GM21529 (cell line): Measurements from ENCODE around the gene HTRA3.

Experiments
- ATAC-seq: cut with Tn5 transposase; IDR thresholded peaks from one replicate; pipeline ENCODE4 v1.9.1; 2021; ENCODE audit not compliant: unreplicated experiment

The HTRA3 gene

DNA sequence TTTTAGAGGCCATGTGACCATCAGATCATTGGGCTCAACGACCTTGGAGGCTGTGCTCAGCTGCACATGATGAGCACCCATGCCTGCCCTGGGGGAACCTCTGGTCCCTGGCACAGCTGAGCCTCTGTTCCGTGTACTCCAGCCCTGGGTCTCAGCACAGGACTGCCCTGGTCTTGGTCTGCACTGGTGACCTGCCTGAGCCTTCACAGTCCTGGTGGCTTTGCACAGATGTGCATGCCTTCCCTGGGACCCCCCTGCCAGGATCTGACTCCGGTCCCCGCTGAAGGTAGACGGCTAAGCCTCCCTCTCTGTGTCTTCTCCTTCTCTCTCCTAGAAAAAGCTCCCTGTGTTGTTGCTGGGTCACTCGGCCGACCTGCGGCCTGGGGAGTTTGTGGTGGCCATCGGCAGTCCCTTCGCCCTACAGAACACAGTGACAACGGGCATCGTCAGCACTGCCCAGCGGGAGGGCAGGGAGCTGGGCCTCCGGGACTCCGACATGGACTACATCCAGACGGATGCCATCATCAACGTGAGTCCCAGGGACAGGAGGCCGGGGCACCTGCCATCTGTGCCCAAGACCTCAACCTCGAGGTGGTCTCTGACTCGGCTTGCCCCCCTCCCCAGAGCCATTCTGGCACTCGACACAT, 21.6 kb downstream of the HTRA3 start:
- ATAC-seq, result no peak

DNA sequence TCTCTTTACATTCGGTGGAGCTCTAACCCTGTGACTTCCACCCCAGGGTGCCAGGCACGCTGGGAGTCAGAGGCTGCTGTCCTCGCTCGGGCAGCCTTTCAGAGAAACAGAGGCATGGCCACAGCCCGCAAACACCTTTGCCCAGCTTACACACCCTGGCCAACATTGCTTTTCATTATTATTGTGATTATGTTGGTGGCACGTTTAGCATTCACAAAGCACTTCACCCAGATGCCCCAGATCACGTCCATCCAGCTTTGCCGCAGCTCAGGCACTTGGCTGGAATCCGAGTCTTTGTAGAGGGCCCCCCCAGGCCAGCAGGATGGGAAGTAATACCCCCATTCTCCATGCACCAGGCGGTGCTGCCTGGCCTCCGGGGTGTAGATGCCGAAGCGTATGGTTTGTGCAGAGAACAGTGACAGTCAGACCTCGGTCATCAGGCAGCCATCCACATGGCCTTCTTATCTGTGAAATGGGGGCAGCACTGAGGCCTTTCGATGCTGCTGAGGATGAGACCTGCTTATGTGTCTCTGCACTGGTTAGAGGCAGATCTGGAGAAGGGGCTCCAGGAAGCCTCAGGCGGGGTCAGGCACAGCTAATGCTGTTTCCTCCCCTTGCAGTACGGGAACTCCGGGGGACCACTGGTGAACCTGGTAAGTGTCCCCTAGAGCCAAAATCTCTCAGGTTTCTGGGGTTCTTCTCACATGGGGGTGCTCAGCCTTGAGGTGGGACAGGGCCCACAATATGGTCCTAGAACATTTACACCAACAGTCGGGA, 22.3 kb downstream of the HTRA3 start:
- no peak for ATAC-seq

DNA sequence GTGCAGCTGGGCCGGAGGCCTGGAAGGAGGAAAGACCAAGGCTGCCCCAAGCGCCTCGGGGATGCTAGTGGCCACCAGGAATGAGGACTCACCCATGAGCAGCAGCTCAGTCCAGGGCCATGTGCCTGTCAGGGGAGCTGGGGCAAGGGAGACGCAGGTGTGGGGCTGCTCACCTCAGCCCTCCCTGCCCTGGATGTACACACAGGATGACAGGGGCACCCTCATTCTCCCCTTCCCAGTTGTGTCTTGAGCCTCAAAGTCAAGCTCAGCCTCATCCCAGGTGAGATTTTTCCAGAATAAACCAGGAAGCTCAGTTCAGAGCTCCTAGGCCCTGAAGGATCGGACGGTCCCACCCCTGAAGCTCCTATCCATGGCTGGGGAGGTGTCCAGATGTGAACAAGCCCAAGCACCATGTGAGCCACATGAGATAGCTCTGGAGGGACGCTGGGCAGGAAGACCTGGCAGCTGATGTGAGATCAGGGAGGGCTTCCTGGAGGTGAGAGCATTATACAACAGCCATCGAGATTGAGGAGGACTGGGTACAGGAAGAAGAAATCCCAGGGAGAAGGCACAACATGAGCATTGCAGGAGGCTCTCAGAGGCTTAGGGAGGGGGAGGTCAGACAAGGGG, 23.0 kb downstream of the HTRA3 start:
- no peak for ATAC-seq

DNA sequence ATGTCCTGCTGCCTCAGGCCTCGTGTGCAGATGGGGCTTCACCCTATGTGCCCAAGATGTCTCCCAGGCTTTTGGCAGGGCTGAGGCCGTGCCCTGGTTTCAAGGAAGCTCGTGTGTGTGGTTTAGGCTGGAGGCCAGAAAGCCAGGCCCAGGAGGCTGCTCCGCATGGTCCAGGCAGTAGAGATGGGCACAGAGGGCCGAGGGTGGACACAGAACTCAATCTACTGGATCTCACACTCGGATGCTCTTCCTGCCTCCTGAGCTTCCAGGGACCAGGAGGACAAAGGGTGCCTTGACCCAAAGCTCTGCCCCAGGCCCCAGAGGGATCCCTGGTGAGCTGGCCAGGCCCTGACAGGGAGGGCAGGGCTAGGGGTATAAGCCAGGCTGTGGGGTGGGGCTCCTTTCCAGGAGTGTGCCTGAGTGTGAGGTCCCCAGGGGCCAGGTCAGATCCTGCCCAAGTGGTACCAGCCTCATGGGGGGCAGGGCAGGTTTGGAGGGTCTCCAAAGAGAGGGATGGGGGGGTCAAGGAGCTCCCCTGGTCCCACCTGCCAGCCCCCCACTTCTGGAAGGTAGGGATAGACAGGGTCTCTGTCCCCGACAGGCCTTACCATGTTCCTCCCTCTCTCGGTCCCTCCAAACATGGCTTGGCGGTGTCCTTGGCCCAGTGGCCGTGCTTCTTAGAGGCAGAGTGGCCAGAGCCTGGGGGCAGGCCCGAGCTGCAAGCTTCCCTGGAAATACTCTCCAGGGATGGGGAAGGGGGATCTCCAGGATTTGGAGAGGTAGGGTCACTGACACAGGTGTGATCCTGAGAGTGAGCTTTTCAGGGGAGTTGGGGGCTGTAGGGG, 23.8 kb downstream of the HTRA3 start:
- no peak for ATAC-seq

DNA sequence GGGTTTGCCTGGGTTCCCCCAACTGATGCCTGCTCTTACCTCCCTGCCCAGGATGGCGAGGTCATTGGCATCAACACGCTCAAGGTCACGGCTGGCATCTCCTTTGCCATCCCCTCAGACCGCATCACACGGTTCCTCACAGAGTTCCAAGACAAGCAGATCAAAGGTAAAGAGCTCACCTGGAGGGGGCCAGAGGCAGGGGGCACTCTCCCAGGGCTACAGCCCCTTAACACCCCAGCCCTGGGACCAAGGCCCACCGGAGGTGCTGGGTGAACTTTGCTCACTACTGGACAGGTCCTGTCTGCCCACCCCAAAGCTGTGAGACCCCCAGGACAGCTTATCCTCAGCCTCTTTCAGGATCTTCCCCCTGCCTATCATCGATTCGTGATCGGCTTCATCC, 24.5 kb downstream of the HTRA3 start:
- no peak for ATAC-seq

DNA sequence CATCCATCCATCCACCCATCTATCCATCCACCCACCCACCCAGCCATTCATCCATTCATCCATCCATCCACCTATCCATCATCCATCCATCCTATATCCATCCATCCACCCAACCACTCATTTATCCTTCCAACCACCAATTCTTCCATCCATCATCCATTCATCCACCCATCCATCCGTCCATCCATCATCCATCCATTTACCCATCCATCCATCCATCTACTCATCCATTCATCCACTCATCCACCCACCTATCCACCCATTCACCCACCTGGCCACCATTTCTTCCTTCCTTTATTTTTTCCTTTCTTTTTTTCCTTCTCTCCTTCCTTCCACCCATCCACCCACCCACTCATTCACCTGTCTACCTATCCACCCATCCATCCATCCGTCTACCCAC, 25.2 kb downstream of the HTRA3 start:
- no peak for ATAC-seq

DNA sequence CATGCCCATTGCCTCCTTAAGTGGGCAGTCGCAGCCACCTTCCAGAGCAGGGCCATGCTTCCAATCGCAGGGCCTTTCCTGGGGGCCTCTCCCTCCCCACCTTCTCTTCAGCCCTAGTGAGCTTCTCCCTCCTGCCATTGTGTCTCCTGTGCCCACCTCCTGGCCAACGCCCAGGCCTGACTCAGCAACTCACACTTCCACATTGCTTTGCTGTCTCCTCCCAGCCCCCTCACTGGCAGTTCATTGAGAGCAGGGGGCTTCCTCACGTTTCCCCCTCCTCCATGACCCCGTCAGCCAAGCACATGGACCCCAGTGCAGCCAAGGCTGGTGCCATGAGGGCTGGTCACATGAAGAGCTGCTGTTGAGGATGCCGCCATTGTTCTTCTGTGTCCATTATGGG, 25.9 kb downstream of the HTRA3 start:
- ATAC-seq, result no peak

DNA sequence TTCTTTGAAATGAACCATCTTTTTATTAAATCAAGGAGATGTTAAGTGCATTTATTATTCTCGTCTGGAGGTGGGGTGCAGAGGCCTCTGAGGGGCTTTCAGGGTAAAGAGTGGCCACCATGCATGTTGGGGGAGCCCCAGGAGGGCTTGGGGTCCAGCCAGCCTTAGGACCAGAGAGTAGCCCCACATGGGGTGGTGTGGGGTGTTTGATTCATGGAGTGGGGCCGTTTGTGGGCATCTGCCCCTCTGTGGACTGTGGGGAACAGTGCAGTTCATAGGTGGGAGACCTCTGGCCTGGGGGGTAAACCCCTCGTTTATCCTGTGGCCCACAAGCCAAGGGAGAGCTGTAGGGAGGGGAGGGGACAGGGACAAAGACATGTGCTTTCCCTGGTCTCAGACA, 26.9 kb downstream of the HTRA3 start:
- ATAC-seq, result no peak

DNA sequence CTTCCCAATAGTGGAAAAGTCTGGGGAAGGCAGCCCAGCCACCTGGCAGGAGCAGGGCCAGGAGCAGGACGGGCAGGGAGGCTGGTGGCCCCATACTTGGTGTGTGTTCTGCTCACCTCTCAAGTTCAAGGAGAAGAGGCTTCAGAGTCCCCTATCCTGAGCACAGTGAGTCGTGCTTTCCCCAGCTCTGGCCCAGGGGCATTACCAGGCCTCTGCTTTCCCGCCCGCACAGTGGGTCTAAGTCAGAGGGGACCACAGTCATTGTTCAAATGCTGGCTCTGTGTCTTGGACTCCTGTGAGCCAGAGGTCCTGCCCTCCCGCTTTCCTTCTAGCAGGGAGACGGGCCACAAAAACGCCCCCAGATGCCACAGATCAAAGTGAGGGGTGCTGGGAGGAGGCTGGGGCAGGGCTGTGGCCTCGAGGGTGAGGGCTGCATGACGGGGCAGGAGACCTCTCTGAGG, 27.6 kb downstream of the HTRA3 start:
- ATAC-seq, result no peak

DNA sequence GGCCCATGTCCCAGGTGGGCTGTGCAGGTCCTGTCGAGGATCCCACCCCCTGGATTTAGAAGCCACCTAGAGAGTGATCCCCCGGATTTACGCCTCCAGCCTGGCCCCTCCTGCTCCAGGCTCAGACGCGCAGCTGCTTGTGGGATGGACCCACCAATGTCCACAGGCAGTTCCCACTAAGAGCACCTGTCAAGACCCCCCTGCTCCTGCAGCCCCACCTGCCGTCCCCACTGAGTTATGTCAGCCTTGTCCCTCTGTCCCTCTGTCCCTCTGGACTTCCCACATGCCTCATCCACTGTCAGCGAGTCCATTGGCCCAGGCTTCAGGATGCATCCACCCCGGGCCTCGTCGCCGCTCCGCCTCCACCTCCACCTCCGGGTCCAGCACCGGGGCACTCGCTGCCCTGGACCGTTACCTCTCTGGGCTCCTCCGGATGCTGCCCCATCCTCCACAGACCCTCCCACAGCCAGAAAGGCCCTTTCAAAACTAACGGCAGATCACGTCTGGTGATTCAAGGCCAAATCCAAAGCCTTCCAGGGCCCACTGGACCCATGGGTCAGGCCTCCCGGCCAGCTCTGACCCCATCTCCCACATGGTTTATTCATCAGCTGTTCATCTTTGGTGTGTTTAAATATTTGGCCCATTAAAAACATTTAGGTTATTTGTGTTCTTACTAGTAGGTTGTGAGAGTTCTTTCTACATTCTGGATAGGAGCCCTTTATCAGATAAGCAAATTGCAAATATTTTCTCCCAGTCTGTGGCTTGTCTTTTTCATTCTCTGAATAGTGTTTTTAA, 28.3 kb downstream of the HTRA3 start:
- ATAC-seq, result no peak

DNA sequence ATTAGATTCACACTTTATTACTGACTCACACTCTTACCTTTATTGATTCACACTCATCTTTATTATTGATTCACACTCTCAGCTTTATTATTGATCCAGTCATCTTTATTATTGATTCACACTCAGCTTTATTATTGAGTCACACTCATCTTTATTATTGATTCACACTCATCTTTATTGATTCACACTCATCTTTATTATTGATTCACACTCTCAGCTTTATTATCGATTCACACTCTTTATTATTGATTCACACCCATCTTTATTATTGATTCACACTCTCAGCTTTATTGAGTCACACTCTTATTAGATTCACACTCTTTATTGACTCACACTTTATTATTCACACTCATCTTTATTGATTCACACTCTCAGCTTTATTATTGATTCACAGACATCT, 31.3 kb downstream of the HTRA3 start:
- ATAC-seq, result no peak

DNA sequence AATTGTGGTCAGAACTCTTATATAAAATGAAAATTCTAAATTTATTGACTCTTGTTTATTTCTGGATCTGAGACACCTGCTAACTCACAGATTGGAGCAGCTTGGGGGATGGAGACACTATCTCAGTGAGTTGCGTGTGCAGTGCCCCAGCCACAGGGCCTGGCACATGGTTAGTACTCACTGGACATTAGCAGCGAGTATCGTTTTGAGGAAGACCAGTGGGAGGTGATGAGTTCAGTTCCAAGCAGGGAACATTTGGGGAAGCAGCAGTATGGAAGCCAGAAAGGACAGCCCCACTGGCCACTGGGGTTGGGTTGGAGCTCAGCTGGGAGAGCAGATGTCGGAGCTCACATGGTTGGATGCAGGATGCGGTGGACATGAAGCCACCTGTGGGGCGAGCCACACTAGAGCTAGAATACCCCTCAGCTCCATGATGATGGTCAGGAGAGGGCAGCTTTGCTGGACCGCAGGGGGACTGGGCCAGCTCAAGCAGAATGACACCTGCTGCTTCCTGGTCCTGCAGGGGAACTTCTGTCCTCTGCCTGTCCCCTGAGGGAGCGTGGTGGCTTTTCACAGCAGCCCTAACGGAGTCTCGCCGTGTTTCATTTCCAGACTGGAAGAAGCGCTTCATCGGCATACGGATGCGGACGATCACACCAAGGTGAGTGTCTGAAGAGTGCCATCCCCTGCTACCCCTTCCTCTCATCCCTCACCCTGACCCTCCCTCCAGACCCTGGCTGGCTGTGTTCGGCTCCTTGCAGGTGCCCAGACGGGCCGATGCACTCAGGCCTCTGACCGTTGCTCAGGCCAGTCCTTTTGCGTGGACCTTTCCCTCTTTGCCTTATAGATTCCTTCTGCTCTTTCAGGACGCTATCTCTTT, 32.5 kb downstream of the HTRA3 start:
- ATAC-seq, result no peak

DNA sequence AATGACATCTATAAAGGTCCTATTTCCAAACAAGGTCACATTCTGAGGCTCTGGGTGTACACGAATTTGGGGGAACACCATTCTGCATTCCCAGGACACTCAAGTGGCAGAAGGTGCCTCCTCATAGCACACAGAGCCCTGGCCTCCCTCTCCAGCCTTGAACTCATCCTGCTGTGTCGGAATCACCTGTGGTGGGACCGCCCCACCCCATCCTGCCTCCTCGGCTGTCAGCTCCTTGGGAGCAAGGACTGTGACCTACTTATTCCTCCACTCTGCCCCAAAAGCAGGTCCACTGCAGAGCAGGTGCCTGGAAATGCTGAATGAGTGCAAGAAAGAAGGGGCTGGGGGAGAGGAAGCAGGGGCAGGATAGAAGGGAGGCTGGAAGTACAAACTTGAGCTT, 33.5 kb downstream of the HTRA3 start:
- no peak for ATAC-seq

DNA sequence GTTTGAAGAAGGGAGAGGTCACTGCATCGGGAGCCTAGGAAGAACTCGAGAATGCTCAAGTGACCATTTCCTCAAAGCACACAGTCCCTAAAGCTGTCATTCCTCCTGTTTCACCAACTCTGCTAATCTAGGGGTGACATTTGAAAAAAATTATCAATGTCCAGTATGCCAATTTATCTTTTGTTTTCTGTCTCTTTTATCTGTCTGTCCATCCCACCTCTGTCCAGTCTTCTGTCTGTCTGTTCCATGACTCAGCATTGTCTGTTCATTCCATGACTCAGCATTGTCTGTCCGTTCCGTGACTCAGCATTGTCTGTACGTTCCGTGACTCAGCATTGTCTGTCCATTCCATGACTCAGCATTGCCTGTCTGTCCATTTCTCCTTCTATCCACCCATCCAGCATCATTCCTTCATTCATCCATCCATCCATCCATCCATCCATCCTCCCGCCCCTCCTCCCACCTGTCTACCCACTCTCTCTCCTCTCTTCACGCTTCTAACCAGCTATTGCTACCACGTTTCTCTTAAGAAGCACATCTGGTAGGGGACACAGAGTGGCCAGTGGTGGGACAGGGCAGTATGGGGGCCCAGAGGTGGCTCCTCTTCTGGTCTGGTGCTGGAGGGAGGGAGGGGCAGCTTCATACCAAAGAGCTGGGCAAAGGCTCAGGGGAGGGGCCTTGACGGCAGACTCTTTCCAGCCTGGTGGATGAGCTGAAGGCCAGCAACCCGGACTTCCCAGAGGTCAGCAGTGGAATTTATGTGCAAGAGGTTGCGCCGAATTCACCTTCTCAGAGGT, 34.1 kb downstream of the HTRA3 start:
- no peak for ATAC-seq

DNA sequence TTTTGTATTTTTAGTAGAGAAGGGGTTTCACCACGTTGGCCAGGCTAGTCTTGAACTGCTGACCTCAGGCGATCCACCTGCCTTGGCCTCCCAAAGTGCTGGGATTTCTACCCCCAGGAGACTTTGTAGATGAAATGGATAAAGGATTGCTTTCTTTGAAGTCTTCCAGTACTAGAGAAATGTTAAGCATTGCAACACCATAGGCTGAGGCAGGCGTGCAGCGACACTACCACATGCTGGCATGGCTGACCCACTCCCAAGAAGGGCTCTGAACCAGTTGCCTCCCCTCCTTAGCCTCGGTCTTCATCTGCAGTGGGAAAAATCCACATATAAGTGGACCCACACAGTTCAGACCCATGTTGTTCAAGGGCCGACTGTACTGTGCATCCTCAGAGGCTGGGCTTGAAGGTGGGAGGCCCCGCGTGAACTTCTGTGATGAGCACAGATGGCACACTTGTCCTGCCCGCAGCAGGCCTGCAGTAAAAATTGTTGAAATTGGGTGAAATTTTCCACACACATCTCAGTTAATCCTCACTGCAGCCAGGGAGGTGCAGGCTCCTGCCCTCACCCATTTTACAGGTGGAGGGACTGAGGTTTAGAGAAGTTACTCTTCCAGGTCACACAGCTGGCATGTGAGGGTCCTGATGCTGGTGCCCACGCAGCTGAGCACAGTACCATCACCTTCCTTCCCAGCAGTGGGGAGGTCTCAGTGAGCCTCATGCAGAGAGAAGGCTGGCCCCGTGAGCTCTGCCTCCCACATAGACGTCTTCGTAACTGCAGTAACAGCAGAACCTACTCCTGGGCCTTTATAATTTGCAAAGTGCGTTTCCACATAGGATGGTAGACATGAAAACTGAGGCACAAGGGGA, 35.5 kb downstream of the HTRA3 start:
- no peak for ATAC-seq

DNA sequence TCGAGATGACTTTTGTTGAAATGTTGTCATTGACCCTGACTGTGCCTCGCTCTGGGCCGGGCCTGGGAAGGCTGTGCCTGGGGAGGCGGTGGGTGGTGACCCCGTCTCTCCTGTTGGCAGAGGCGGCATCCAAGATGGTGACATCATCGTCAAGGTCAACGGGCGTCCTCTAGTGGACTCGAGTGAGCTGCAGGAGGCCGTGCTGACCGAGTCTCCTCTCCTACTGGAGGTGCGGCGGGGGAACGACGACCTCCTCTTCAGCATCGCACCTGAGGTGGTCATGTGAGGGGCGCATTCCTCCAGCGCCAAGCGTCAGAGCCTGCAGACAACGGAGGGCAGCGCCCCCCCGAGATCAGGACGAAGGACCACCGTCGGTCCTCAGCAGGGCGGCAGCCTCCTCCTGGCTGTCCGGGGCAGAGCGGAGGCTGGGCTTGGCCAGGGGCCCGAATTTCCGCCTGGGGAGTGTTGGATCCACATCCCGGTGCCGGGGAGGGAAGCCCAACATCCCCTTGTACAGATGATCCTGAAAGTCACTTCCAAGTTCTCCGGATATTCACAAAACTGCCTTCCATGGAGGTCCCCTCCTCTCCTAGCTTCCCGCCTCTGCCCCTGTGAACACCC, 36.4 kb downstream of the HTRA3 start:
- ATAC-seq, result no peak

DNA sequence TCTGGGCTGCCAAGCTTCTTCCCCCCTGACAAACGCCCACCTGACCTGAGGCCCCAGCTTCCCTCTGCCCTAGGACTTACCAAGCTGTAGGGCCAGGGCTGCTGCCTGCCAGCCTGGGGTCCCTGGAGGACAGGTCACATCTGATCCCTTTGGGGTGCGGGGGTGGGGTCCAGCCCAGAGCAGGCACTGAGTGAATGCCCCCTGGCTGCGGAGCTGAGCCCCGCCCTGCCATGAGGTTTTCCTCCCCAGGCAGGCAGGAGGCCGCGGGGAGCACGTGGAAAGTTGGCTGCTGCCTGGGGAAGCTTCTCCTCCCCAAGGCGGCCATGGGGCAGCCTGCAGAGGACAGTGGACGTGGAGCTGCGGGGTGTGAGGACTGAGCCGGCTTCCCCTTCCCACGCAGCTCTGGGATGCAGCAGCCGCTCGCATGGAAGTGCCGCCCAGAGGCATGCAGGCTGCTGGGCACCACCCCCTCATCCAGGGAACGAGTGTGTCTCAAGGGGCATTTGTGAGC, 37.0 kb downstream of the HTRA3 start:
- ATAC-seq, result no peak
